ENCODE data around the gene PCDHGA1.
A peak's percentile ranks its signal among the peaks of the same experiment; 100 is the strongest.

PCDHGA1 gene

GRCh38 chr5:141547488-141547887, 217.2 kb downstream of the PCDHGA1 start:
- no peak for FAIRE-seq

GRCh38 chr5:141547921-141548320, 217.6 kb downstream of the PCDHGA1 start:
- FAIRE-seq: no peak

- no peak for FAIRE-seq
Observed at GRCh38 chr5:141557681-141558136, 227.4 kb downstream of the PCDHGA1 start.

GRCh38 chr5:141558150-141558549, 227.8 kb downstream of the PCDHGA1 start:
- no peak for FAIRE-seq

- no peak for FAIRE-seq
Observed at GRCh38 chr5:141559461-141559860, 229.1 kb downstream of the PCDHGA1 start.

GRCh38 chr5:141560151-141560550, 229.8 kb downstream of the PCDHGA1 start:
- peak; percentile 38 for FAIRE-seq

- no peak for FAIRE-seq
Observed at GRCh38 chr5:141560725-141561483, 230.6 kb downstream of the PCDHGA1 start.

All from colon (tissue), 2 donors.